Activated CD4-positive, CD25-positive, alpha-beta regulatory T cell treated with anti-CD3 and anti-CD28 coated beads, Interleukin-2, amount 50 U/mL, for 24 hours (primary cell): Measurements from ENCODE around the gene RBM4B.
"Not testable (repeated sequence)": the region's sequence is repeated elsewhere in the genome, so short reads cannot be mapped to it uniquely, and the experiment has no call there.

Experiments
- ATAC-seq, 2 donors: fragments of 150-1000 bp; cut with Tn5 transposase; one replicate each; pipeline ENCODE4 v1.10.0; 2021; ENCODE audit warnings: mild to moderate bottlenecking in 1 of 2, moderate library complexity in 1 of 2

The RBM4B gene

DNA sequence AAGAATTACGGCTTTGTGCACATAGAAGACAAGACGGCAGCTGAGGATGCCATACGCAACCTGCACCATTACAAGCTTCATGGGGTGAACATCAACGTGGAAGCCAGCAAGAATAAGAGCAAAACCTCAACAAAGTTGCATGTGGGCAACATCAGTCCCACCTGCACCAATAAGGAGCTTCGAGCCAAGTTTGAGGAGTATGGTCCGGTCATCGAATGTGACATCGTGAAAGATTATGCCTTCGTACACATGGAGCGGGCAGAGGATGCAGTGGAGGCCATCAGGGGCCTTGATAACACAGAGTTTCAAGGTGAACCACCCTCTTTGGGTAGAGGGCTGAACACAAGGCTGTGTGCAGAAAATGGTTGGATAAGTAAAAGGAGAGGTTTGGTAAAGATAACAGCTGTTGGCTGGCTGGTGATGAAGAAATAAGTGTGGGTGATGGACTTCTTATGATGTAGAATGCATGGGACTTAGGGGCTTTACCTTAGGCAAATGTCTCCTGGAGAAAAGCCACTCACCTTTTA is 37.8 kb downstream of the RBM4B start:
- not testable (repeated sequence) for ATAC-seq

- ATAC-seq: no peak
Observed at GRCh38 chr11:66639066-66639813, 38.4 kb downstream of the RBM4B start.

GRCh38 chr11:66638177-66639065 is 39.3 kb downstream of the RBM4B start, which contains the start of gene RBM4:
Gene RBM4, plus strand, starts transcription at chr11:66638703. Its CDS starts 1,009 bp downstream, at chr11:66639712.
- ATAC-seq: peak; percentile 94

- no peak for ATAC-seq
Observed at GRCh38 chr11:66637557-66638176, 40.0 kb downstream of the RBM4B start.

GRCh38 chr11:66636411-66636810 is 41.3 kb downstream of the RBM4B start:
- ATAC-seq: no peak

DNA sequence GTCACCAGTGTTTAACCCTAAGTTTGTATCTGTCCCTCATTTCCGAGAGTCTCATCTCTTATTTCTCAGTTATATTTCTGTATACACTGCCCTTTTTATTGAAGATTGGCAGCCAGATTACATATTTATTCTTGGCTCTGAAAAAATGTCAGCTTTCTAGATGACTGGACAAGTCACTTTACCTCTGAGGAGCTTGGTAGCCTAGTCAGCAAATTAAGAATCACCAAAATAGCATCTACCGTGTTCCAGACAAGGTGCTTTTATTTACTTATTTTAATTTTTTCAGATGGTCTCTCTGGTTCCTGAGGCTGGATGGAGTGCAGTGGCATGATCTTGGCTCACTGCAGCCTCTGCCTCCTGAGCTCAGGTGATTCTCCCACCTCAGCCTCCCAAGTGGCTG is 44.7 kb downstream of the RBM4B start:
- ATAC-seq: peak in 1 of 2 donors; percentile 30

DNA sequence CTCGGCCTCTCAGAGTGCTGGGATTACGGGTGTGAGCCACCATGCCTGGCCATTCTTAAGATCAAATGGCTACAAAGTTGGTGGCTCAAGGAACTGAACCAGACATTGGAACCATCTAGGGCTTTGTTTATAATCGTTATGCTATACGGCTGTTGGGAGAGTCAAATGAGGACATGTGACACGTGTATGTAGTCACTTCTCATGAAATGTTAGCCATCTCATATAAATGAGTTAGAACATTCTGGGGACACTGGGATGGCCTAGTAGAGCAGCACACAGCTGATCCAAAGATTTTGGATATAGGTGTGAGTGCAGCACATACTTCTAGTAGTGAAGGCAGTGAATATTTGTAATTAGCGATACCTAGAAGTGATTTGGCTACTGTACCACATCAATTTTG is 45.8 kb downstream of the RBM4B start:
- no peak for ATAC-seq

DNA sequence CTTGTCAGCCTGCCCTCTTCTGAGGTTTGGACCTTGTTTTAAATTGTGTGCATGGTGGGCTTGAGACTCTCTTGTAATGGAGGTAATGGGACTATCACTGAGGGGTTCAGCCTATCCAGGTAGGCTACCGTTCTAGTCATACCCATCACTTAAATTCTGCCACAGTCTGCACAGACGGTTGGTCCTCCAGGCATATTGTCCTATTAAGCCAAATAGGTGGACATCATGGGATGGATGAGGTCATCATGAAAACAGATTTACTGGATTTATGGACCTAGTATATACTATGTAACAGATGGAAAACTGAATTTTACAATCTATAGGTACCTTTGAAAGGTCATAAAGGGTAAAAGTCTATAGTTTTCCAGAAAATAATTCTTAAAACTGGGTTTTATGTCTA is 48.3 kb downstream of the RBM4B start:
- ATAC-seq: no peak

DNA sequence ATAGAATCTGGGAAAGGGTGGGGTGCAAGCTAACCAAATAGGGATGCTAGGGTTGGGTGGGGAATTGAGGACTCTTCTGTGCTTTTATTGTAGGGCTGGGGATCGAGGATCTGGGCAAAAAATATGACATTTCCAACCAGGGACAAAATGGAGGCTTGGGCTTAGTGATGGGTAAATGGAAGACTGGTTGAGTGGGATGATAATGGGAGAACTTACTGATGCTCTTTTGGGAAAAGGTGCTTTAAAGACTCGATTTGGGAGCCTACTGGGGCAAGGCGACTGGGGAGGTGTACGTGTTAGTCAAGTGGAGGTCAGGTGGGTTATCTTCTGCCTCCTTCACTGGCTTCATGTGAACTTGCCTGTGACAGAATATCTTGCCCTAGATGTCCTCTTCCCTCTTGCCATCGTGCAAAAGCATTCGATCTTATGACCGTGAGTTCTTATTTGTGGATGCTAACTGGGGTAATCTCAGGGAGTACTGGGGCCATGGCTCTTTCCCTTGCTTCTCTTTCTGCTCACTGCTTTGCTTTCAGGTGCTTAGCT is 49.6 kb downstream of the RBM4B start:
- no peak for ATAC-seq

DNA sequence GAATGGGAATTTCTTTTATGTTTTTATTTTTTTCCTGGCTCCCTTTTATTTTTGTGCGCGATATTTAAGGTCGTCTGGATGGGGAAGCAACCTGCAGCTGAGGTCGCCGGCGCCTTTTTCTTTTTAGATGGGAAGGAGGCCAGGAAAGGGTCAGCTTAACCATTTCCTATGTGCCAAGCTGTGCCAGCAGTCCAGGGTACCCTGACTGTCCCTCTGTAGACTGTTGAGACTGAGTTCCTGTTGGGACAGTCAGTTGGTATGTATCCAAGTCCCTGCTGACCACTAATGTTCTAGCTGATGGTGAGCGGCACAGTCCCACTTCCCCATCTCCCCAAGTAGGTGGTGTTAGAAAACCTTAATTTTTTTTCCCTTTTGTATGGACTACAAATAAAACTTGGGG is 50.8 kb downstream of the RBM4B start:
- no peak for ATAC-seq

DNA sequence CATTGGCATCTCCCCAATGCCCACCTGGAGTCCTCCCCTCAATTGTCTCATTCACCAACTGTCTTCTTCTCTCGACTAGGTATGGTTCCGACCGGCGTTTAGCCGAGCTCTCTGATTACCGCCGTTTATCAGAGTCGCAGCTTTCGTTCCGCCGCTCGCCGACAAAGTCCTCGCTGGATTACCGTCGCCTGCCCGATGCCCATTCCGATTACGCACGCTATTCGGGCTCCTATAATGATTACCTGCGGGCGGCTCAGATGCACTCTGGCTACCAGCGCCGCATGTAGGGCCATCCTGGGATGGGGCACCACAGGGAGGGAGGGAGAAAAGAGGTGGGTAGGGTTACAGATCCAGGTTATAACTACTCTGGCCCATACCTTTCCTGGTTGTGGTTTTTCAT is 51.3 kb downstream of the RBM4B start:
- ATAC-seq: no peak

GRCh38 chr11:66625752-66626149 is 51.9 kb downstream of the RBM4B start:
- ATAC-seq: no peak

- ATAC-seq: no peak
Observed at GRCh38 chr11:66625041-66625751, 52.5 kb downstream of the RBM4B start.

DNA sequence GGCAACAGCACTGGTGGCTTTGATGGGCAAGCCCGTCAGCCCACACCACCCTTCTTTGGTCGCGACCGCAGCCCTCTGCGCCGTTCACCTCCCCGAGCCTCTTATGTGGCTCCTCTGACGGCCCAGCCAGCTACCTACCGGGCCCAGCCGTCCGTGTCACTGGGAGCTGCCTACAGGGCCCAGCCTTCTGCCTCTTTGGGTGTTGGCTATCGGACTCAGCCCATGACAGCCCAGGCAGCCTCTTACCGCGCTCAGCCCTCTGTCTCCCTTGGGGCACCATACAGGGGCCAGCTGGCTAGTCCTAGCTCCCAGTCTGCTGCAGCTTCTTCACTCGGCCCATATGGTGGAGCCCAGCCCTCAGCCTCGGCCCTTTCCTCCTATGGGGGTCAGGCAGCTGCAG is 53.2 kb downstream of the RBM4B start:
- no peak for ATAC-seq

DNA sequence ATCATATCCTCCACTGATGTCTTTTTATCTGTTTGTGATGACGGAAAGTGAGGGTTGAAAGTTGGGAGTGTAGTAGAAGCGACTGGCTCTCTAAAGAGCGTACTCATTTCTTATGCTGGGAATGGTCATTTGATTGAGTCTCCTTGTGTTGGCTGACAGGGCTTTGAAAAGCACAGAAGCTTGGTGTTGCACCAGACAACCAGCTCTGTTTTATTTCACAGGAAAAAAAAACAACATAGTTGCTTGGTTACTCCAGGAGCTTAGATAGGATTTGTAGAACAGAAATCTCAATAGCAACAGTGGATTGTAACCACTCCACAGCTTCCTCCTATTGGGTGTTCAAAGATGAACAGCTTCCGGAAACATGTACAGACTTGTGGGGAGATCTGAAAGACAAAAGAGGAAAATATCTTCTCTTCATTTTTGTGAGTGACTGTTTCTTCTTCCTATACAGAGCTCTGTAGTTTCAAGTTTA is 58.6 kb downstream of the RBM4B start:
- no peak for ATAC-seq

GRCh38 chr11:66617155-66617834 is 60.4 kb downstream of the RBM4B start:
- no peak for ATAC-seq

GRCh38 chr11:66616379-66617154 is 61.1 kb downstream of the RBM4B start, which contains the start of gene RBM14:
Gene RBM14, plus strand, starts transcription at chr11:66616630. Its CDS starts 91 bp downstream, at chr11:66616721.
- peak; percentile 96 to 97 for ATAC-seq
